ENCODE measurements around the gene SNN.

The SNN gene

DNA sequence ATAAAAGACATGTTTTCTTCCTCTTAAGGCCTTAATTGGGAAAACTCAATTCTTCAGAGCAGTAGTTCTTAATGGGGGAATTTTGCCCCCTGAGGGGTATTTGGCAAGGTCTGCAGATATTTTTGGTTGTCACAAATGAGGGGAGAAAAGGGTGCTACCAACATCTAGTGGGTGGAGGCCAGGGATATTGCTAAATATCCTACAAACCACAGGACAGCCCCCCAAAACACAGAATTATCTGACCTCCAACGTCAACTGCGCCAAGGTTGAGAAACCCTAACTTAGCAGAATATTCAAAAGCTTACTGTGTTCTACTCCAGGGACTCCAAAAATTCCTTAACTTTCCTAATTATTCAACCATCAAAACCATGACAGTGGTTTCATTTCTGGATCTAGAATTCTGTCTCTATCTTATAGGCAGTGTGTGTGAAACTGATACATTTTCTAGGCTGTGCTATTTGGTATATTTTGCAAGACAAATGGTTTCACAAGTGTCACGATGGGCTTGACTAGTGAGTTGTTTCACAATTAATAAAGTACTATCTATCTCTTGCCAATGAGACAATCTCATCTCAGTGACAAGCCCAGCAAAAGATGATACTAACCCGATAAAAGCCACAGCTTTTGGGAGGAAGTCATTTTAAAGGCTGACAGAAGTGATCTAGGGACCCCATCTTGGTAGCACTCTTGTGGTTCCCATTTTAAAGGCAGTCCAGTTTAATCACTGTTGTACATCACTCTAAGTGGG is 59.7 kb downstream of the SNN start:
- no peak for DNase-seq (ENCODE audit: low read depth in 4 of 4, low spot score in 1 of 4)
